ENCODE results near the gene MAP3K6.

GRCh38 chr1:27372022-27372807 lies 5.5 kb upstream of the MAP3K6 start:
- TF ChIP-seq POLR2A (IDR thresholded peaks at IDR 0.05; ENCODE audit: low read depth, low read length) (no peak), SMC3 (IDR thresholded peaks at IDR 0.05; ENCODE audit: low read depth, low read length) (no peak)
